ENCODE data around the gene NRROS. TPM values are rescaled to one million over a fixed set of nuclear protein-coding genes. Genes with fewer than 3 reads are reported as not detected.

NRROS gene
- total and polyA plus RNA-seq, 2 of the 13 experiments (the other 11 are each of a cell fraction or from before 2014, with no cell fraction given): not detected

Small RNA genes lying within 50 kb of the gene (small RNA-seq; reads per million reads assigned to genes)
- 0 reads per million in 3 experiments for gene RNU6-646P (ENCODE audit: insufficient read depth in 2 of 3, insufficient read length in 3 of 3, low read depth in 2 of 3, low replicate concordance in 1 of 3)

Other genes with a start within 250 kb of the NRROS start
- 12.5 and 21.5 TPM in 2 replicates for gene UBXN7, start 207.3 kb upstream of the NRROS start, total RNA-seq (2016; rRNA removed; fragmentation: Illumina TruSeq; extraction: Trizol)
- 11.6 and 15.9 TPM in 2 replicates for gene UBXN7, start 207.3 kb upstream of the NRROS start, polyA plus RNA-seq (2011; rRNA removed)
- gene RNF168, start 135.9 kb upstream of the NRROS start, total RNA-seq (2016; rRNA removed; fragmentation: Illumina TruSeq; extraction: Trizol): 22.9 and 28.8 TPM in 2 replicates
- 3.4 and 3.7 TPM in 2 replicates for gene RNF168, start 135.9 kb upstream of the NRROS start, polyA plus RNA-seq (2011; rRNA removed)
- not detected in 2 replicates for gene SMCO1, start 124.3 kb upstream of the NRROS start, total RNA-seq (2016; rRNA removed; fragmentation: Illumina TruSeq; extraction: Trizol)
- not detected in 2 replicates for gene SMCO1, start 124.3 kb upstream of the NRROS start, polyA plus RNA-seq (2011; rRNA removed)
- gene WDR53, start 71.1 kb upstream of the NRROS start, total RNA-seq (2016; rRNA removed; fragmentation: Illumina TruSeq; extraction: Trizol): 7.7 and 16.4 TPM in 2 replicates
- 3.5 and 4.1 TPM in 2 replicates for gene WDR53, start 71.1 kb upstream of the NRROS start, polyA plus RNA-seq (2011; rRNA removed)
- 12.1 and 18.4 TPM in 2 replicates for gene FBXO45, start 71.0 kb upstream of the NRROS start, total RNA-seq (2016; rRNA removed; fragmentation: Illumina TruSeq; extraction: Trizol)
- gene FBXO45, start 71.0 kb upstream of the NRROS start, polyA plus RNA-seq (2011; rRNA removed): 4.9 and 7.0 TPM in 2 replicates
- gene CEP19, start 72.6 kb downstream of the NRROS start, total RNA-seq (2016; rRNA removed; fragmentation: Illumina TruSeq; extraction: Trizol): 1.2 and 1.5 TPM in 2 replicates
- gene CEP19, start 72.6 kb downstream of the NRROS start, polyA plus RNA-seq (2011; rRNA removed): 0.43 and 0.48 TPM in 2 replicates
- gene PIGX, start 72.7 kb downstream of the NRROS start, total RNA-seq (2016; rRNA removed; fragmentation: Illumina TruSeq; extraction: Trizol): 19.2 and 21.3 TPM in 2 replicates
- 9.8 and 13.2 TPM in 2 replicates for gene PIGX, start 72.7 kb downstream of the NRROS start, polyA plus RNA-seq (2011; rRNA removed)
- 24.7 and 52.5 TPM in 2 replicates for gene PAK2, start 100.2 kb downstream of the NRROS start, total RNA-seq (2016; rRNA removed; fragmentation: Illumina TruSeq; extraction: Trizol)
- gene PAK2, start 100.2 kb downstream of the NRROS start, polyA plus RNA-seq (2011; rRNA removed): 20.7 and 23.0 TPM in 2 replicates
- gene SENP5, start 228.2 kb downstream of the NRROS start, total RNA-seq (2016; rRNA removed; fragmentation: Illumina TruSeq; extraction: Trizol): 30.9 and 45.2 TPM in 2 replicates
- gene SENP5, start 228.2 kb downstream of the NRROS start, polyA plus RNA-seq (2011; rRNA removed): 17.6 and 18.7 TPM in 2 replicates

All from HepG2 (cell line).